ENCODE measurements around the gene NCOA1. TPM values are rescaled to one million over a fixed set of nuclear protein-coding genes. Genes with fewer than 3 reads are reported as not detected.
"Not testable (repeated sequence)": the region's sequence is repeated elsewhere in the genome, so short reads cannot be mapped to it uniquely, and the experiment has no call there.

Gene NCOA1
- 110 TPM for polyA plus RNA-seq (ENCODE audit: insufficient read length)

GRCh38 chr2:24490690-24491541 lies at the start of gene NCOA1:
TSS of gene NCOA1 (plus strand) at chr2:24491254. CDS start at chr2:24658678, 167,424 bp downstream.
- DNase-seq (ENCODE audit: low read depth) = no peak

DNA sequence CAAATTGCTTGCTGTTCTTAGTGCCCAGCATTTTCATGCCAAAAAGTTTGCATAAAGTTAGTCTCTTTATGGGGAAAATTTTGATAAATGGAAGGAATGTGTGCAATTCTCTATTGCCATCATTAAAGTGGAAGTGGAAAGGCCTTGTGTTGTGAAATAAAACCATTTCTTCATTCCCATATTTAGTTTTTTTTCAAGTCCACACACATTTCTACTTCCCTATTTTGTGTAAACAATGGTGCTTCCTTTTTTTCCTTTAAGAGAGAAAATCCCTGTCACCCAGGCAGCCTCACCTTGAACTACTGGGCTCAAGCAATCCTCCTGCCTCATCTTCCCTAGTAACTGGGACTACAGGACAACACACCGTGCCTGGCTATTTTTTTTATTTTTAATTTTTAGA lies 42.3 kb upstream of the NCOA1 start:
- no peak for DNase-seq (ENCODE audit: low read depth)

GRCh38 chr2:24449344-24449743 lies 41.7 kb upstream of the NCOA1 start:
- no peak for DNase-seq (ENCODE audit: low read depth)

GRCh38 chr2:24451805-24452501 lies 39.1 kb upstream of the NCOA1 start:
- DNase-seq (ENCODE audit: low read depth) = no peak

GRCh38 chr2:24452502-24452885 lies 38.6 kb upstream of the NCOA1 start:
- DNase-seq (ENCODE audit: low read depth) = no peak

DNA sequence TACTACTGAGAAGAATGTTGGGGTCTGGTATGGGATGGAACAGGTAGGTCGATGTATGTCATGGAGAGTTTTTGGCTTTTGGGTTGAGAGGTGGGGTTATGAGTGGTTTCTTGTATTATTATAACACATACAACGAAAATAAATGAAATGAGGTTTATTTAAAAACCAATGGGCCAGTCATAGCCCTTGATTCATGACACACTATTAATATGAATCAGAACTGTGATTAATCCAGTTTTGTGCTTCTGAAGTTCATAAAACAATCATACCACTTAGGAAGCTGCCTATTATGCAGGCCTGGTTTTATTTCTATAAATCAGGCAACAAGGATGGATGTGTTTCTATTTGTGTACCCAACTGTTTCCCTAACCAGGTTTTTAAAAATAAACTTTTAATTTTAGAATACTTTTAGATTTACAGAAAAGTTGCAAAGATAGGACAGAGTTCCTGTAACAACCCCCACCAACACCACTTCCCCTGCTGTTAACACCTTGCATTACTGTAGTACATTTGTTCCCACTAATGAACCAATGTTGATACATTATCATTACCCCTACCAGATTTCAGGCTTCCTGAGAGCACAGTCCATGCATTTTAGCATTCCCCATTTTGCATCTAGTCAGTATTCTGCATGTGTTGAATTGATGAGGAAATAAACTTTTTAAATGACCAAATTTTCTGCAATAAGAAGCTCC lies 37.5 kb upstream of the NCOA1 start:
- no peak for DNase-seq (ENCODE audit: low read depth)

GRCh38 chr2:24454294-24454693 lies 36.8 kb upstream of the NCOA1 start:
- DNase-seq (ENCODE audit: low read depth) = no peak

GRCh38 chr2:24456599-24457556 lies 34.2 kb upstream of the NCOA1 start:
- peak; percentile 52 for DNase-seq (ENCODE audit: low read depth)

GRCh38 chr2:24457696-24458386 lies 33.2 kb upstream of the NCOA1 start:
- no peak for DNase-seq (ENCODE audit: low read depth)

GRCh38 chr2:24459224-24460161 lies 31.6 kb upstream of the NCOA1 start:
- no peak for DNase-seq (ENCODE audit: low read depth)

DNA sequence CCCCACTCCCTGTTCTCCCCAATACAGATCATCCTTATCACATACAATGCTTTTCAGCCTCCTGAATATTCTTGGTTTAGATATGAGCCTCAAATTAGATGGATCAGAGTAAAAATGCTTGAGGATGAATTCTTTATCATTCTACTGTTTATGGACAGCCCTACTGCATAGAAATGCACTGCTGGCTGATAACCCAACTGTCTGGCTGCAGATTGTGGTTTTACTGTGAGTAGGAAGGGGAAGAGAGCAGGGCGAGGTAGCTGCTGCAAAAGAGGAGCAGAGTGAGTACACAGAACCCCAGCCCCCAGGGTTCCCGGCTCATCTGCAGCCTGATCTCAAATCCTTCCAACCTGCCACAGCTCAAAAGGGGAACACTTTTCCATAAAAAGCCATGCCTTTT lies 29.4 kb upstream of the NCOA1 start:
- no peak for DNase-seq (ENCODE audit: low read depth)

GRCh38 chr2:24463271-24463670 lies 27.8 kb upstream of the NCOA1 start:
- no peak for DNase-seq (ENCODE audit: low read depth)

- no peak for DNase-seq (ENCODE audit: low read depth)
Measured at GRCh38 chr2:24466871-24467870, 23.9 kb upstream of the NCOA1 start.

- not testable (repeated sequence) for DNase-seq (ENCODE audit: low read depth)
Measured at GRCh38 chr2:24468453-24468852, 22.6 kb upstream of the NCOA1 start.

GRCh38 chr2:24469148-24469650 lies 21.9 kb upstream of the NCOA1 start:
- no peak for DNase-seq (ENCODE audit: low read depth)

- no peak for DNase-seq (ENCODE audit: low read depth)
Measured at GRCh38 chr2:24471662-24472061, 19.4 kb upstream of the NCOA1 start.

- DNase-seq (ENCODE audit: low read depth) = no peak
Measured at GRCh38 chr2:24472416-24472815, 18.6 kb upstream of the NCOA1 start.

DNA sequence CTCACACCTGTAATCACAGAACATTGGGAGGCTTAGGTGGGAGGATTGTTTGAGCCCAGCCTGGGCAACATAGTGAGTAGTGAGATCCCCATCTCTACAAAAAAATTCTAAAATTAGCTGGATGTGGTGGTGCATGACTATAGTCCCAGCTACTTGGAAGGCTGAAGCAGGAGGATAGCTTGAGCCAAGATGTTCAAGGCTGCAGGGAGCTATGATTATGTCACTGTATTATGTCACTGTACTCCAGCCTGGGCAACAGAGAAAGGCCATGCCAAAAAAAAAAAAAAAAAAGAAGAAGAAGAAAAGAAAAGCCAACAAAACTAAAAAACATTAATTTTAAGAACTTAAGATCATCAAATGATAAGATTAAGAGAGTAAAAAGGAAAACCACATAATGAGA lies 17.4 kb upstream of the NCOA1 start:
- no peak for DNase-seq (ENCODE audit: low read depth)

Measured in forelimb muscle (tissue), 1 donor.